Activated naive CD4-positive, alpha-beta T cell treated with anti-CD3 and anti-CD28 coated beads for 36 hours (primary cell): Measurements from ENCODE around the gene PTGR2. TPM values are rescaled to one million over a fixed set of nuclear protein-coding genes. Genes with fewer than 3 reads are reported as not detected.

Source experiments
- CTCF ChIA-PET: fragments of 350-600 bp; sonication (Branson Sonifier 250); formaldehyde crosslinking; loops from one replicate; lab custom pipeline; 2021; ENCODE audit warnings: antibody characterized with exemption; lab: Charles Lee
- DNase-seq: peaks from one replicate; pipeline ENCODE4 v3.0.0-alpha.2; 2020
- H3K27ac Mint-ChIP-seq: one replicate; pipeline ENCODE4 v1.8.0; 2021; ENCODE audit warnings: mild to moderate bottlenecking, mixed read lengths
- H3K27me3 Mint-ChIP-seq: one replicate; pipeline ENCODE4 v1.8.0; 2021; ENCODE audit warnings: low read depth, mixed read lengths
- H3K36me3 Mint-ChIP-seq: one replicate; pipeline ENCODE4 v1.8.0; 2021; ENCODE audit warnings: low read depth, mixed read lengths
- H3K4me1 Mint-ChIP-seq: one replicate; pipeline ENCODE4 v1.8.0; 2021; ENCODE audit warnings: low read depth, mixed read lengths
- H3K4me3 Mint-ChIP-seq: one replicate; pipeline ENCODE4 v1.8.0; 2021; ENCODE audit warnings: mild to moderate bottlenecking, moderate library complexity, mixed read lengths
- H3K9me3 Mint-ChIP-seq: one replicate; pipeline ENCODE4 v1.8.0; 2021; ENCODE audit warnings: mixed read lengths
- intact Hi-C: fragments of 100-400 bp; cut with micrococcal nuclease; formaldehyde crosslinking; loops from one replicate; pipeline ENCODE4 v1.15.1; 2023
- total RNA-seq, 2 experiments: library from RNA; stranded (reverse); gene quantifications; one replicate each; pipeline ENCODE4 v1.2.3, GENCODE V29; 2021

Gene PTGR2
- total RNA-seq = 10 to 100 TPM; 10.7 to 14.1 TPM

DNA sequence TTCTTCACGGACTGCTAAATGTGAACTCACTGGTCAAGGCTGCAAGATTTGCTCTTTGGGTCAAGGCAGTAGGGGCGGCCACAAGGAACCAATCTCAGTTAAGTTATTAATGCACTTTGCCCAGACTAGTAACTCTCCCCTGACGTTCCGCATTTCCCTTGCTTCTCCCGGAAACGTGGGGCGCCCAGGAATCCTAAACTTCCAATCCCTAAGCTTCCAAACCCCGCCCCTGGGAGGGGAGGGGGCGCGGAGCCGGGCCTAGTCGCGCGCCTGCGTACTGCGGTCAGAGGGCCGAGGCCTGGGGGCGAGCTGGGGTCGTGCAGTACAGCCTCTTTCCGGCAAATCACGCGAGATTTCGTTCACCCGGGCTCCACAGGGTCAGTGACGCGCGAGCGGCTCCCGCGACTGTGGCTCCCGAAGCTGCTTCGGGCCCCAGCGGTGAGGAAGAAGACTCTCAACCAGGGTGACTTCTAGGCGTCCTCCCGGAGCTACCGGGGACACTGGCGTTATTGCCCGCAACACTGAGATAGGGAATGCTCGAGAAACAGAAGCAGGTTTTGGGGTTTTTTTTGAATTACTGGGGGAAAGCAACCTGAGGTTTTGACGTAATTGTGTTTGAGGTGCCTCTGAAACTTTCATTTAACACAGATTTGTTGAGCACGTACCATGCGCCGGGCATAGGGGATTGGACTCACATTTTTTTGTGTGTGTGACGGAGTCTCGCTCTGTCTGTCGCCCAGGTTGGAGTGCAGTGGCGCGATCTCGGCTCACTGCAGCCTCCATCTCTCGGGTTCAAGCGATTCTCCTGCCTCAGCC lies at the start of gene PTGR2:
Gene PTGR2 (plus strand): TSS at position 265 of the 816 bp plus-strand sequence. CDS start 7,032 bp downstream, outside the sequence.
- intact Hi-C loops = loop anchor here (1.0 to 5.0 kb wide), 5 partner anchors 35 to 233 kb away; partner anchors contain the start of genes ALDH6A1, BBOF1, COQ6 and ENTPD5
- peaks cover 4% of the 10 kb centered on the region for H3K36me3 Mint-ChIP-seq
- peaks cover 20% of the 10 kb centered on the region for H3K4me1 Mint-ChIP-seq
- peak within 1 kb of the TSS; percentile 96 for H3K27ac Mint-ChIP-seq
- H3K9me3 Mint-ChIP-seq = no peaks in the 10 kb centered on the region
- H3K4me3 Mint-ChIP-seq = peak within 1 kb of the TSS; percentile 92
- CTCF ChIA-PET = interaction anchor here (0.6 to 1.8 kb wide), 10 partner anchors 20 to 283 kb away, joined by 3 to 7 read pairs (median 4); partner anchors contain the start of genes ACOT2, BBOF1 and ENTPD5
- DNase-seq = peak; percentile 91
- H3K27me3 Mint-ChIP-seq = no peaks in the 10 kb centered on the region

DNA sequence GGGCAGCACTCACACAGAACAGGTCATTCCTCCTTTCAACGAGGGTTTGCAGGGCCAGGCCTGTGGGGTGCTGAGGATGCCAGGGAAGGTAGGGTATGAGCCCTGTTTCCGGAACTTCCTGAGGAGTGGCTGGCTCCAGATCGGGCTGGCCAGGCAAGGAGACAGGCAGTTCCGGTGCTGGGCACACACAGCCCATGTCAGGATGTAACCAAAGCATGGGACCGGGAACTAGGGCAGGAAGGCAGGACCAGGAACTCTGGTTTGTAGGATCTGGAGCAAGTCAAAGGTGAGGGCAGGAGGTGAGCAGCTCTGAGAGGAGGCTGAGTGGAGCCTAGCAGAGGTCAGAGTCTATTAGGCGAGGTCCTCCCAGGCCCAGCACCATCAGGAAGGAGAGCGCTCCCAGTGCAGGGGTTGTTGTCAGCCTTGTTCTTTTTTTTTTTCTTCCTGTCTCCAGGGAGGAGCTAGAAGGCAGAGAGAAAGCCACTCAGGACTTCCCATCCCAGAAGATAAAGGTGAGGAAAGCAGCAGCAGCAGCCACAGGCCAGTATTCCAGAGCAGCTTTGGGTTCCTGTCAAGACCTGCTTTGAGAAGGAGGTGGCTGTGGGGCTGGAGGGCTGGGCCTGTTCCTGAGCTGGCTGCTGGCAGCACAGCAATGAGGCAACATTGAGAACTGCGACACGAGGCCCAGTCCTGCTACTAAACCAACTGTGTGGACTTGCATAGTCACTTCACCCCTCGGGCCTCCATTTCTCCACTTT lies 49.0 kb upstream of the PTGR2 start:
- intact Hi-C loops = no loop called here
- DNase-seq = no peak
- Mint-ChIP-seq H3K27me3 (no peaks in the 10 kb centered on the region), H3K27ac (no peak overlapping the region), H3K36me3 (no peaks in the 10 kb centered on the region), H3K9me3 (no peaks in the 10 kb centered on the region), H3K4me3 (no peak overlapping the region), H3K4me1 (no peaks in the 10 kb centered on the region)
- CTCF ChIA-PET = interaction anchor here (0.6 kb wide), 2 partner anchors 21 to 303 kb away, joined by 3 read pairs; no protein-coding TSS in a partner anchor

DNA sequence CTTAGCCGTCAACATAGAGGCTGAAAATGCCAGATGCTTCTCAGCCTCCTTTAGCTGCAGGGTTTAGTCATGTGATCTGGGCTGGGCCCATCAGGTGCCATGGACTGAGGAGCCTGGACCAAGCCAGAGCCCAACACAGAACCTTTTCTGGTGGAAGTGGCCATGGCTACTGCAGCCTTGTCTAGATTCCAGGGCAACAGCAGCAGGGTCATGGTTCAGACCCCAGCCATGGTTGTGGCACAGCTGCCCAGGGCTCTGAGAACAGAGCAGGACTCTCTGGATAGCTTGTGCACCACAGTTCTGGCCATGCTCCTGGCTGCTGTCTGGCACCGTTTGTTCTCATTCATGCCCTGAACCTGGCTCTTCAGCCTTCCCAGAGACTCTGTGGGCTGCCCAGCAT lies 47.0 kb upstream of the PTGR2 start:
- H3K9me3 Mint-ChIP-seq = no peaks in the 10 kb centered on the region
- H3K4me1 Mint-ChIP-seq = no peaks in the 10 kb centered on the region
- no peak for DNase-seq
- no peak overlapping the region for H3K27ac Mint-ChIP-seq
- intact Hi-C loops = no loop called here
- H3K36me3 Mint-ChIP-seq = no peaks in the 10 kb centered on the region
- H3K4me3 Mint-ChIP-seq = no peak overlapping the region
- CTCF ChIA-PET = interaction anchor here (0.5 kb wide), 1 partner anchor 1065 kb away, joined by 3 read pairs; no protein-coding TSS in a partner anchor
- no peaks in the 10 kb centered on the region for H3K27me3 Mint-ChIP-seq

DNA sequence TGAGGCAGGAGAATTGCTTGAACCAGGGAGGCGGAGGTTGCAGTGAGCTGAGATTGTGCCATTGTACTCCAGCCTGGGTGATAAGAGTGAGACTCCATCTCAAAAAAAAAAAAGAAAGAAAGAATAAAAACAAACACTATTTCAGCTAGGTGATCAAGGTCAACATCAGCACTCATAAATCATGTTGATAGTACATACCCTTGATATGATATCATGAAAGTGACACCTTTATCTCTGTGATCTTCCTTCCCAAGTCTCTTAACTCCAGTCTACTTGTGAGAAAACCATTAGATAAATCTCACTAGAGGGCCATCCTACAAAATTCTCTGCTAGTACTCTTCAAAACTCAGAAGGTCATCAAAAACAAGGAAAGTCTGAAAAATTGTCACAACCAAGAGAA lies 44.2 kb upstream of the PTGR2 start:
- no peak overlapping the region for H3K27ac Mint-ChIP-seq
- H3K9me3 Mint-ChIP-seq = no peaks in the 10 kb centered on the region
- H3K4me1 Mint-ChIP-seq = peaks cover 6% of the 10 kb centered on the region
- H3K4me3 Mint-ChIP-seq = no peak overlapping the region
- H3K36me3 Mint-ChIP-seq = no peaks in the 10 kb centered on the region
- CTCF ChIA-PET = interaction anchor here (0.9 kb wide), 1 partner anchor 78 kb away, joined by 3 read pairs; no protein-coding TSS in a partner anchor
- no peaks in the 10 kb centered on the region for H3K27me3 Mint-ChIP-seq
- no peak for DNase-seq
- intact Hi-C loops = no loop called here

DNA sequence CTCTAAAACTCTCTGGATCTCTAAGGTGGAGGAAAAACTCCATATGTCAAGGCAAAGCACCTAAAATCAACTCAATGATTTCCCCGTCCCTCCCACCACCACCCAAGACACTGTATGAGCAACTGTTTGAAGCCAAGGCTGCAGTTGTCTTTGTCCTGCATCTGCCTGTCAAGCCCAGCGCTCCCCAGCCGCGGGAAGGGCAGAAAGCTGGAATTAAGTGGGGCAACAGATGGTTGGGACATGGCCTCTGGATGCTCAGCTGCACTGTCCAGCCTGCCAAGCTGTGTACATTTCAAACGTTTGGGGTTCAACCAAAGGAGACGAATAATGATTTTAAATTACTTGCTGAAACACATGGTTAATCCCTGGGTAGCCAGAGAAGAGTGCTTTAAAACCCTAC lies 42.2 kb upstream of the PTGR2 start:
- DNase-seq = no peak
- Mint-ChIP-seq H3K36me3 (no peaks in the 10 kb centered on the region), H3K4me1 (peaks cover 6% of the 10 kb centered on the region), H3K27ac (no peak overlapping the region), H3K9me3 (no peaks in the 10 kb centered on the region), H3K27me3 (no peaks in the 10 kb centered on the region), H3K4me3 (no peak overlapping the region)
- CTCF ChIA-PET = interaction anchor here (0.5 to 0.8 kb wide), 2 partner anchors 16 to 50 kb away, joined by 4 to 5 read pairs; no protein-coding TSS in a partner anchor
- intact Hi-C loops = no loop called here

DNA sequence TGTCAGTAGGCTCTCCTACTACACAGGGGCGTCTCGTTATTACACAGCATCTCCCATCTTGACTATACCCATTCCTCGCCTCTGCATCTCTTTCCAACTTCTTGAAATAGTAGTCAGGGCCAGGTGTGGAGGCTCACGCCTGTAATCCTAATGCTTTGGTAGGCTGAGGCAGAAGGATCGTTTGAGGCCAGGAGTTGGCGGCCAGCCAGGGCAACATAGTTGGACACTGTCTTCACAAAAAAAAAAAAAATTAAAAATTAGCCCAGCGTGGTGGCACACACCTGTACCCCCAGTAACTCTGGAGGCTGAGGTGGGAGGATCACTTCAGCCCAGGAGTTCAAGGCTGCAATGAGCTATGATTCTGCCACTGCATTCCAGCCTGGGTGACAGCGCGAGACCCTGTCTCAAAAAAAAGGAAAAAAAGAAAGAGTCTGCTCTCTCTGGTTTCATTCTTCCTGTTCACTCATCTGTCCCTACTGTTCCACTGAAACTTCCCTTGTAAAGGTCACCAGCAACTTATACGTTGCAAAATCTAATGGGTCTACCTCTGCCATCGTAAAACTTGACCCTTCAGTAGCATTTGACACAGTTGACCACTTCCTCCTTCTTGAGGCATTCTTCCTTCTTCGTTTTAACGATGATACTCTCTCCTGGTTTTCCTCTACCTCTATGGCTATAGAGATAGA lies 41.0 kb upstream of the PTGR2 start:
- H3K27me3 Mint-ChIP-seq = no peaks in the 10 kb centered on the region
- H3K4me1 Mint-ChIP-seq = peaks cover 6% of the 10 kb centered on the region
- H3K4me3 Mint-ChIP-seq = no peak overlapping the region
- CTCF ChIA-PET = interaction anchor here (0.6 to 1.7 kb wide), 2 partner anchors 14 to 17 kb away, joined by 3 to 4 read pairs; no protein-coding TSS in a partner anchor
- DNase-seq = no peak
- H3K9me3 Mint-ChIP-seq = no peaks in the 10 kb centered on the region
- H3K27ac Mint-ChIP-seq = no peak overlapping the region
- intact Hi-C loops = no loop called here
- no peaks in the 10 kb centered on the region for H3K36me3 Mint-ChIP-seq

DNA sequence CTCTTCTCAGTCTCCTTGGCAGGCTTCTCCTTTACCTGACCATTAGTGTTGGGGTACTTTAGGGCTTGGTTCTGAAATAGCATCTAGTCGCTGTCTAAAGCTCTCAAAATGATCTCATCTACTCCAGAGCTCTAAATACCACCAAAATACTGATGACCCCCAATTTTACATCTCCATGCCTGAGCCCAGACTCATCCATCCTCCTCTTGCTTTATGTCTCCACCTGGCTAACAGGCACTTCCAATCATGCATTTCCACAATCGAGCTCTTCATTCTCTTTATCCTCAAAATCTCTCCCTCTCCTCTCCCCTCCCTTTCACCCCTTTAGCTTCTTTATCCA lies 40.5 kb upstream of the PTGR2 start:
- CTCF ChIA-PET = interaction anchor here (0.6 to 1.7 kb wide), 4 partner anchors 13 to 82 kb away, joined by 3 to 4 read pairs (median 4); no protein-coding TSS in a partner anchor
- Mint-ChIP-seq H3K9me3 (no peaks in the 10 kb centered on the region), H3K27me3 (no peaks in the 10 kb centered on the region), H3K4me3 (no peak overlapping the region), H3K27ac (no peak overlapping the region), H3K36me3 (no peaks in the 10 kb centered on the region), H3K4me1 (peaks cover 6% of the 10 kb centered on the region)
- DNase-seq = no peak
- intact Hi-C loops = no loop called here

DNA sequence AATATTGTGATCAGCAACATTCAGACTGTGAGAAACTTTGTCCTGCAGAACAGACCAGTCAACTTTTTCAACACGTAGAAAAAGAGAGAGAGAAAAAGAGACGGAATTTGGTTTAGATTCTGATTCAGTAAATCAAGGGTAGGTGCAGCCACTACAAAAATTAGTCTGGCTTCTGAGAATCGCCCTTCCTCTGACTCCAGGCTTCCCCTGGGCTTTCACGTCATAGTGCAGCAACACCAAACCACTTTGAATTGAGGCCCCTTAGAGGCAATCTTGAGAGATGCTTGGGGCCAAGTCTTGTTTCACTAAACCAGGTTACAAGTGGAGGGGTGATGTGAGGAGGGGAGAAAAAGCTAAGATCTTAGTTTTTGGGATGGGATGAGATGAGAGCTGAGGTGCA lies 37.5 kb upstream of the PTGR2 start:
- Mint-ChIP-seq H3K27ac (no peak overlapping the region), H3K4me3 (no peak overlapping the region), H3K36me3 (no peaks in the 10 kb centered on the region), H3K4me1 (peaks cover 6% of the 10 kb centered on the region), H3K9me3 (no peaks in the 10 kb centered on the region), H3K27me3 (no peaks in the 10 kb centered on the region)
- intact Hi-C loops = no loop called here
- CTCF ChIA-PET = interaction anchor here (0.7 to 1.8 kb wide), 3 partner anchors 12 to 91 kb away, joined by 3 to 4 read pairs (median 3); no protein-coding TSS in a partner anchor
- no peak for DNase-seq

DNA sequence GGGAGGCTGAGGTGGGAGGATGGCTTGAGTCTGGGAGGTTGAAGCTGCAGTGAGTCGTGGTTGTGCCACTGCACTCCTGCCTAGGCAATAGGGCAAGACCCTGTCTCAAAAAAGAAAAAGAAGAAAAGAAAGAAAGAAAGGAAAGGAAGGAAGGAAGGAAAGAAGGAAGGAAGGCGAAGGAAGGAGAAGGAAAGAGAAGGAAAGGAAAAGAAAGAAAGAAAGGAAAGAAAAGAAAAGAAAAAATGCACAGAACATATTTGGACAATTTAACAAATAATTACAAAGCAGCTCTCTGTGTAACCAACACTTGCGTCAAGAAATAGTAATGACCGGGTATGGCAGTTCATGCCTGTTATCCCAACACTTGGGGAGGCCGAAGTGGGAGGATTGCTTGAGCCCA lies 35.8 kb upstream of the PTGR2 start:
- CTCF ChIA-PET = no interaction called here

DNA sequence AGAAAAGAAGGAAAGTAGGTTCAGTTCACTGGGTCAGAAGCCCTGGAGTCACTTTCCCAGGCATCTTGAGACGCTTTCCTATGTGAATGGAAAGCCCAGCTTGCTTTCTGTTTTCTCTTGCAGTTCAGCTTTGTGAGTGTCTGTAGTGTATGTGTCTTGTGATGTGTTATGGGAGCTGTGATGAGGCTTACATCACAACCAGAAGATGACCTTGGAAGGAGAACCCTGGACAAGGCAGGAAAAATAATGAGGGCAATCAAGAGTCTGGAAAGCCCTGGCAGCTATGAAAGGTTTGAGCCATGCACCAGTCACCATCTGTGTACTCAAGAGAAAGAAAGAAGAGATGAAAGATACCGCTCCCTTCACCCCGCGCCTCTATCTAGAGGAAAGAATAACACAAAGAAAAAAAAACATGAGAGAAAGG lies 35.2 kb upstream of the PTGR2 start:
- H3K27me3 Mint-ChIP-seq = no peaks in the 10 kb centered on the region
- no peaks in the 10 kb centered on the region for H3K9me3 Mint-ChIP-seq
- no peaks in the 10 kb centered on the region for H3K36me3 Mint-ChIP-seq
- H3K27ac Mint-ChIP-seq = no peak overlapping the region
- no peak for DNase-seq
- H3K4me3 Mint-ChIP-seq = no peak overlapping the region
- intact Hi-C loops = no loop called here
- H3K4me1 Mint-ChIP-seq = no peaks in the 10 kb centered on the region
- CTCF ChIA-PET = interaction anchor here (1.1 kb wide), 1 partner anchor 28 kb away, joined by 4 read pairs; no protein-coding TSS in a partner anchor

More for the DNA sequence above, 35.8 kb upstream of the PTGR2 start:
- Mint-ChIP-seq H3K9me3 (no peaks in the 10 kb centered on the region), H3K27me3 (no peaks in the 10 kb centered on the region), H3K27ac (no peak overlapping the region), H3K36me3 (no peaks in the 10 kb centered on the region), H3K4me3 (no peak overlapping the region), H3K4me1 (peaks cover 5% of the 10 kb centered on the region)
- DNase-seq = no peak
- intact Hi-C loops = no loop called here

DNA sequence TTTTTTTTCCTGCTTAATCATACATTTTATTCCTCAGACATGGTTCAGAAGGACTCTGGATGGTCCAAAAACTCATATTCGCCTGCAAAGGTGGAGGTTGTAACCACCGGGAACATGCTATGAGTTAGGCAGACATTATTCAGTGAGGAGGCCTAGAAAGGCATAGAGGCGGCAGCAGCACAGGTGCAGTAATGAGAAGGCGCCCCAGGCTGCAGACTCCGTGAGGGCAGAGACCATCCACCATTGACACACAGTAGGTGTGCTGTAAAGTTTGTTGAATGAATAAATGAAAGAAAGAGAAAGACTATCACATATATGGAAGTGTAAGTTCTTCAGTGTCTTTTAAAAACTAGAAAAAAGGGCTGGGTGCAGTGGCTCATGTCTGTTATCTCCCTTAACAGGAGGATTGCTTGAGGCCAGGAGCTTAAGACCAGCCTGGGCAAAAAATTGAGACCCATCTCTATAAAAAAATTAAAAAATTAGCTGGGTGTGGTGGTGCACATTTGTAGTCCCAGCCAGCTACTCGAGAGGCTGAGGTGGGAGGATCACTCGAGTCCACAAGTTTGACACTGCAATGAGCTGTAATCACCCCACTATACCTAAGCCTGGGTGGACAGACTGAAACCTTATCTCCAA lies 34.5 kb upstream of the PTGR2 start:
- no peak overlapping the region for H3K4me3 Mint-ChIP-seq
- DNase-seq = no peak
- no peaks in the 10 kb centered on the region for H3K36me3 Mint-ChIP-seq
- no peaks in the 10 kb centered on the region for H3K9me3 Mint-ChIP-seq
- intact Hi-C loops = no loop called here
- H3K4me1 Mint-ChIP-seq = no peaks in the 10 kb centered on the region
- no peaks in the 10 kb centered on the region for H3K27me3 Mint-ChIP-seq
- CTCF ChIA-PET = interaction anchor here (0.6 to 1.1 kb wide), 2 partner anchors 29 to 35 kb away, joined by 3 to 4 read pairs; partner anchors contain the start of gene PTGR2
- H3K27ac Mint-ChIP-seq = no peak overlapping the region
